H9 (cell line): ENCODE measurements around the gene DCAF15. TPM values are rescaled to one million over a fixed set of nuclear protein-coding genes. Genes with fewer than 3 reads are reported as not detected.

Source experiments
- DNase-seq: peaks from one replicate; pipeline ENCODE4 v3.0.0-alpha.2; 2017
- H2AFZ ChIP-seq: one replicate; pipeline ENCODE4 v1.6.1; 2013; ENCODE audit warnings: mild to moderate bottlenecking, low read length, control low read depth, moderate library complexity
- H2AK5ac ChIP-seq: 2 replicates; pipeline ENCODE4 v1.6.1; 2013; ENCODE audit warnings: low read length, control low read depth, mixed read lengths; ENCODE audit not compliant: insufficient read length
- H2BK120ac ChIP-seq: one replicate; pipeline ENCODE4 v1.6.1; 2013; ENCODE audit warnings: low read depth, mild to moderate bottlenecking, low read length, control low read depth, inconsistent platforms; ENCODE audit not compliant: poor library complexity, severe bottlenecking
- H2BK12ac ChIP-seq: 2 replicates; pipeline ENCODE4 v1.6.1; 2013; ENCODE audit warnings: low read length, control low read depth, mixed read lengths, low read depth; ENCODE audit not compliant: insufficient read length
- H2BK15ac ChIP-seq: 2 replicates; pipeline ENCODE4 v1.6.1; 2013; ENCODE audit warnings: low read depth, low read length, control low read depth
- H2BK20ac ChIP-seq: one replicate; pipeline ENCODE4 v1.6.1; 2013; ENCODE audit warnings: low read depth, mild to moderate bottlenecking, low read length, control low read depth, inconsistent platforms; ENCODE audit not compliant: poor library complexity, severe bottlenecking
- H2BK5ac ChIP-seq: 2 replicates; pipeline ENCODE4 v1.6.1; 2013; ENCODE audit warnings: low read length, control low read depth, mixed read lengths; ENCODE audit not compliant: insufficient read length
- H3K14ac ChIP-seq: 2 replicates; pipeline ENCODE4 v1.6.1; 2013; ENCODE audit warnings: low read length, control low read depth; ENCODE audit not compliant: insufficient read depth
- H3K18ac ChIP-seq: 2 replicates; pipeline ENCODE4 v1.6.1; 2013; ENCODE audit warnings: low read depth, mild to moderate bottlenecking, mixed read lengths, low read length, control low read depth; ENCODE audit not compliant: insufficient read length
- H3K23ac ChIP-seq: 2 replicates; pipeline ENCODE4 v1.6.1; 2013; ENCODE audit warnings: low read length, control low read depth, mixed read lengths, low read depth; ENCODE audit not compliant: insufficient read length
- H3K23me2 ChIP-seq: 2 replicates; pipeline ENCODE4 v1.6.1; 2013; ENCODE audit warnings: low read depth, mild to moderate bottlenecking, mixed read lengths, low read length, control low read depth; ENCODE audit not compliant: insufficient read length, poor library complexity, severe bottlenecking
- H3K27ac ChIP-seq: 2 replicates; pipeline ENCODE4 v1.5.1; 2013; ENCODE audit warnings: low read length, control low read depth, mixed read lengths, low read depth; ENCODE audit not compliant: insufficient read length
- H3K27me3 ChIP-seq: 2 replicates; pipeline ENCODE4 v1.6.1; 2013; ENCODE audit warnings: low read length, control low read depth, inconsistent platforms; ENCODE audit not compliant: insufficient read depth
- H3K4ac ChIP-seq: 2 replicates; pipeline ENCODE4 v1.6.1; 2013; ENCODE audit warnings: low read depth, mild to moderate bottlenecking, control low read depth, inconsistent platforms, low read length, moderate library complexity
- H3K4me1 ChIP-seq: 2 replicates; pipeline ENCODE4 v1.6.1; 2013; ENCODE audit warnings: low read length, control low read depth, inconsistent platforms; ENCODE audit not compliant: insufficient read depth
- H3K4me2 ChIP-seq: 2 replicates; pipeline ENCODE4 v1.6.1; 2013; ENCODE audit warnings: low read length, control low read depth, mixed read lengths; ENCODE audit not compliant: insufficient read length, insufficient read depth
- H3K56ac ChIP-seq: 2 replicates; pipeline ENCODE4 v1.6.1; 2013; ENCODE audit warnings: low read depth, mild to moderate bottlenecking, mixed read lengths, low read length, control low read depth; ENCODE audit not compliant: insufficient read length
- H3K79me1 ChIP-seq: 2 replicates; pipeline ENCODE4 v1.6.1; 2013; ENCODE audit warnings: low read depth, mild to moderate bottlenecking, moderate library complexity, low read length, control low read depth, inconsistent platforms; ENCODE audit not compliant: insufficient read depth, poor library complexity, severe bottlenecking
- H3K79me2 ChIP-seq: 2 replicates; pipeline ENCODE4 v1.6.1; 2013; ENCODE audit warnings: low read length, control low read depth, inconsistent platforms; ENCODE audit not compliant: insufficient read depth
- H3K9ac ChIP-seq: 2 replicates; pipeline ENCODE4 v1.6.1; 2013; ENCODE audit warnings: low read length, control low read depth, mixed read lengths; ENCODE audit not compliant: insufficient read length; ENCODE audit errors: extremely low read depth
- H3K9me3 ChIP-seq: one replicate; pipeline ENCODE4 v1.6.1; 2013; ENCODE audit warnings: low read depth, low read length, inconsistent platforms; ENCODE audit not compliant: control insufficient read depth
- H3T11ph ChIP-seq: one replicate; pipeline ENCODE4 v1.6.1; 2013; ENCODE audit warnings: mild to moderate bottlenecking, low read length, control low read depth, inconsistent platforms
- H4K20me1 ChIP-seq: one replicate; pipeline ENCODE4 v1.6.1; 2013; ENCODE audit not compliant: control insufficient read depth, insufficient read length, insufficient read depth
- H4K5ac ChIP-seq: 2 replicates; pipeline ENCODE4 v1.6.1; 2013; ENCODE audit warnings: low read depth, mild to moderate bottlenecking, mixed read lengths, low read length, control low read depth; ENCODE audit not compliant: insufficient read length
- H4K8ac ChIP-seq: replicated peaks from 2 replicates; pipeline ENCODE4 v1.6.1; 2013; ENCODE audit warnings: low read length, control low read depth, mixed read lengths, low read depth; ENCODE audit not compliant: insufficient read length
- H4K91ac ChIP-seq: 2 replicates; pipeline ENCODE4 v1.6.1; 2013; ENCODE audit warnings: low read depth, mild to moderate bottlenecking, moderate library complexity, mixed read lengths, low read length, control low read depth; ENCODE audit not compliant: insufficient read length
- H3K27ac Mint-ChIP-seq, 3 experiments: 2 replicates in 2 of 3; 3 replicates in 1 of 3; pipeline ENCODE4 v1.8.0; 2020 to 2021; ENCODE audit warnings: mixed read lengths in 3 of 3, mild to moderate bottlenecking in 1 of 3, moderate library complexity in 1 of 3
- H3K27me3 Mint-ChIP-seq: 2 replicates; pipeline ENCODE4 v1.8.0; 2021; ENCODE audit warnings: low read depth, mild to moderate bottlenecking, moderate library complexity, mixed read lengths
- H3K36me3 Mint-ChIP-seq, 3 experiments: 2 replicates in 2 of 3; 3 replicates in 1 of 3; pipeline ENCODE4 v1.8.0; 2020 to 2021; ENCODE audit warnings: low read depth in 3 of 3, mixed read lengths in 3 of 3; ENCODE audit not compliant: insufficient read depth in 1 of 3
- H3K4me1 Mint-ChIP-seq, 2 experiments: 2 replicates each; pipeline ENCODE4 v1.8.0; 2020; ENCODE audit warnings: mixed read lengths in 2 of 2
- H3K4me3 Mint-ChIP-seq, 2 experiments: 2 replicates in 1 of 2; 3 replicates in 1 of 2; pipeline ENCODE4 v1.8.0; 2020 to 2021; ENCODE audit warnings: mild to moderate bottlenecking in 2 of 2, mixed read lengths in 2 of 2, moderate library complexity in 1 of 2
- H3K9me3 Mint-ChIP-seq, 2 experiments: 2 replicates in 1 of 2; 3 replicates in 1 of 2; pipeline ENCODE4 v1.8.0; 2020; ENCODE audit warnings: mild to moderate bottlenecking in 2 of 2, mixed read lengths in 2 of 2, moderate library complexity in 1 of 2
- WGBS: extraction: QIAGEN DNeasy Blood & Tissue Kit; methylation state at CpG from one replicate; pipeline ENCODE4 v1.1.7; 2013; ENCODE audit warnings: missing lambda C conversion rate, low lambda C conversion rate, mixed read lengths; ENCODE audit not compliant: insufficient read length; ENCODE audit errors: extremely low coverage; 5-methylcytosine and 5-hydroxymethylcytosine counted together
- total RNA-seq: library from RNA; stranded (reverse); gene quantifications from 2 replicates; pipeline ENCODE4 v1.2.1, GENCODE V29; 2021
- TF ChIP-seq, protein P1 (sequence below): fragments of 200-600 bp; sonication (generic); conservative IDR thresholded peaks from 3 replicates; pipeline ENCODE4 v1.8.0; 2021; ENCODE audit warnings: antibody characterized with exemption, mild to moderate bottlenecking

Gene DCAF15
- total RNA-seq, 1 experiment from 2014 or later, result 82.5 TPM

DNA sequence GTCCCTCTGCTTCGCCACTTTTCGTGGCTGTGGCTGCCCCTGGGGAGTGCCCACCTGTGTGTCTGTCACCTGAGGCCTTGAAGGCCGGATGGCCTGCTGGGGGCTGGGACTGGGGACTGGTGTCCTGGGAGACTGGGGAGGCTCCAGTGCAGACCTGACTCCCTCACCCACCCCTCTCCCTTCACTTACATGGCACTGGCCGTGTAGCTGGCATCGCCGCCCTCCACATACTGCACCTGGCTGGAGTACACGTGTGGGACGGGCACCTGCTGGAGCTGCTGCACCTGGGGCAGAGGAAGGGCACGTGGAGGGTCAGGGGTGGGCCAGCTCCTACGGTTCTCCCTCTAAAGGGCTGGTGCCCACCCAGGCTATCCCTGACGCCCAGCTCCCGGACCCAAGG lies 25.5 kb downstream of the DCAF15 start:
- Histone ChIP-seq H4K91ac (no peak overlapping the region), H3K18ac (no peak overlapping the region), H2BK12ac (no peak overlapping the region), H2AFZ (no peak overlapping the region), H3K27ac (no peak overlapping the region), H2BK20ac (no peak overlapping the region), H4K8ac (no peak overlapping the region), H4K5ac (no peak overlapping the region), H4K20me1 (no peaks in the 10 kb centered on the region), H2AK5ac (no peak overlapping the region), H3K27me3 (no peaks in the 10 kb centered on the region), H3K14ac (peak overlapping the region; percentile 73; the same call in 1 of the 2 replicates), H3K9ac (no peak overlapping the region), H3K4ac (no peak overlapping the region), H2BK15ac (no peak overlapping the region), H2BK120ac (no peak overlapping the region), H3K79me1 (no peaks in the 10 kb centered on the region), H3K9me3 (no peaks in the 10 kb centered on the region), H3K4me2 (peak overlapping the region; percentile 15), H3K23me2 (no peaks in the 10 kb centered on the region), H3T11ph (no peak overlapping the region), H2BK5ac (no peak overlapping the region), H3K4me1 (no peaks in the 10 kb centered on the region), H3K79me2 (no peaks in the 10 kb centered on the region), H3K56ac (no peak overlapping the region), H3K23ac (no peak overlapping the region)
- H3K27ac Mint-ChIP-seq, result peak overlapping the region in 1 of 3 experiments; percentile 32; a peak in 2 of 7 replicates
- H3K4me3 Mint-ChIP-seq, result peak overlapping the region; percentile 36 to 72; a peak in 4 of 5 replicates
- no peaks in the 10 kb centered on the region for H3K9me3 Mint-ChIP-seq
- TF ChIP-seq, protein P1, sequence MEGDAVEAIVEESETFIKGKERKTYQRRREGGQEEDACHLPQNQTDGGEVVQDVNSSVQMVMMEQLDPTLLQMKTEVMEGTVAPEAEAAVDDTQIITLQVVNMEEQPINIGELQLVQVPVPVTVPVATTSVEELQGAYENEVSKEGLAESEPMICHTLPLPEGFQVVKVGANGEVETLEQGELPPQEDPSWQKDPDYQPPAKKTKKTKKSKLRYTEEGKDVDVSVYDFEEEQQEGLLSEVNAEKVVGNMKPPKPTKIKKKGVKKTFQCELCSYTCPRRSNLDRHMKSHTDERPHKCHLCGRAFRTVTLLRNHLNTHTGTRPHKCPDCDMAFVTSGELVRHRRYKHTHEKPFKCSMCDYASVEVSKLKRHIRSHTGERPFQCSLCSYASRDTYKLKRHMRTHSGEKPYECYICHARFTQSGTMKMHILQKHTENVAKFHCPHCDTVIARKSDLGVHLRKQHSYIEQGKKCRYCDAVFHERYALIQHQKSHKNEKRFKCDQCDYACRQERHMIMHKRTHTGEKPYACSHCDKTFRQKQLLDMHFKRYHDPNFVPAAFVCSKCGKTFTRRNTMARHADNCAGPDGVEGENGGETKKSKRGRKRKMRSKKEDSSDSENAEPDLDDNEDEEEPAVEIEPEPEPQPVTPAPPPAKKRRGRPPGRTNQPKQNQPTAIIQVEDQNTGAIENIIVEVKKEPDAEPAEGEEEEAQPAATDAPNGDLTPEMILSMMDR, result no peak
- peaks cover 4 to 26% (median 6%) of the 10 kb centered on the region in 3 experiments; a peak in 5 of 7 replicates for H3K36me3 Mint-ChIP-seq
- H3K27me3 Mint-ChIP-seq, result no peaks in the 10 kb centered on the region
- peaks cover 13 to 20% of the 10 kb centered on the region in 2 experiments for H3K4me1 Mint-ChIP-seq
- WGBS, result no CpG with 5 or more reads among the region's 12 CpGs
- DNase-seq, result no peak
